ENCODE measurements around the gene ADD1.
"Not testable (repeated sequence)": the region's sequence is repeated elsewhere in the genome, so short reads cannot be mapped to it uniquely, and the experiment has no call there.

Gene ADD1

DNA sequence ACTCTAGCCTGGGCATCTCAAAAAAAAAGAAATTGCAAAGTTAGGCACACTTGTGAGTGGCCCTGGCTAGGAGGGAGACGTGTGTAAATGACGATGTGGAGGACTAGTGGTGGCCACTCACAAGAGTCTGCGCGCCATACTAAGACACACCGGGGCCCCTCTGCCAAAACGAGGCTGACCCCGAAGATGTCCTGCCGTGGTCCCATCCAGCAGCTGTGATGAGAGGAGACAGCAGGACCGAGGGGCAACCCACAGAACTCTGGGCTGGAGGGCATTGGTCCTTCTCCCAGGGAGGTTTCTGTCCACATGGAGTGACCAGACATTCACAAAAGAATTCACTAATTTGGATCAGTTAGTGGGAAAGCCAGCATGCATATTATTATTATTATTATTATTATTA is 72.1 kb downstream of the ADD1 start:
- DNase-seq (ENCODE audit: low read depth in 2 of 2, low spot score in 1 of 2): no peak

DNA sequence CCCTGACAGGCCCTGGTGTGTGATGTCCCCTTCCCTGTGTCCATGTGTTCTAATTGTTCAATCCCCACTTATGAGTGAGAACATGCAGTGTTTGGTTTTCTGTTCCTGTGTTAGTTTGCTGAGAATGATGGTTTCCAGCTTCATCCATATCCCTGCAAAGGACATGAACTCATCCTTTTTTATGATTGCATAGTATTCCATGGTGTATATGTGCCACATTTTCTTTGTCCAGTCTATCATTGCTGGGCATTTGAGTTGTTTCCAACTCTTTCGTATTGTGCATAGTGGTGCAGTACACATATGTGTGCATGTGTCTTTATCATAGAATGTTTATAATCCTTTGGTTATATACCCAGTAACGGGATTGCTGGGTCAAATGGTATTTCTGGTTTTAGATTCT is 73.1 kb downstream of the ADD1 start:
- DNase-seq (ENCODE audit: low read depth in 2 of 2, low spot score in 1 of 2): not testable (repeated sequence)

DNA sequence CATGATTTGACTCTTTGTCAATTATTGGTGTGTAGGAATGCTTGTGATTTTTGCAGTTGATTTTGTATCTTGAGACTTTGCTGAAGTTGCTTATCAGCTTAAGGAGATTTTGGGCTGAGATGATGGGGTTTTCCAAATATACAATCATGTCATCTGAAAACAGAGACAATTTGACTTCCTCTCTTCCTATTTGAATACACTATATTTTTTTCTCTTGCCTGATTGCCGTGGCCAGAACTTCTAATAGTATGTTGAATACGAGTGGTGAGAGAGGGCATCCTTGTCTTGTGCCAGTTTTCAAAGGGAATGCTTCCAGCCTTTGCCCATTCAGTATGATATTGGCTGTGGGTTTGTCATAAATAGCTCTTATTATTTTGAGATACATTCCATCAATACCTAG is 74.7 kb downstream of the ADD1 start:
- not testable (repeated sequence) for DNase-seq (ENCODE audit: low read depth in 2 of 2, low spot score in 1 of 2)

DNA sequence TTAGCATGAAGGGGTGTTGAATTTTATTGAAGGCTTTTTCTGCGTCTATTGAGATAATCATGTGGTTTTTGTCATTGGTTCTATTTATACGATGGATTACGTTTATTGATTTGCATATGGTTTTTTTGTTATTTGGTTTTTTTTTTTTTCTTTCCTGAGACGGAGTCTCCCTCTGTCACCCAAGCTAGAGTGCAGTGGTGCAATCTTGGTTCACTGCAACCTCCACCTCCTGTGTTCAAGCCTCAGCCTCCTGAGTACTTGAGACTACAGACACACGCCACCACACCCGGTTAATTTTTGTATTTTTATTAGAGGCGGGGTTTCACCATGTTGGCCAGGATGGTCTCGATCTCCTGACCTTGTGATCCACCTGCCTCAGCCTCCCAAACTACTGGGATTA is 75.1 kb downstream of the ADD1 start:
- not testable (repeated sequence) for DNase-seq (ENCODE audit: low read depth in 2 of 2, low spot score in 1 of 2)

DNA sequence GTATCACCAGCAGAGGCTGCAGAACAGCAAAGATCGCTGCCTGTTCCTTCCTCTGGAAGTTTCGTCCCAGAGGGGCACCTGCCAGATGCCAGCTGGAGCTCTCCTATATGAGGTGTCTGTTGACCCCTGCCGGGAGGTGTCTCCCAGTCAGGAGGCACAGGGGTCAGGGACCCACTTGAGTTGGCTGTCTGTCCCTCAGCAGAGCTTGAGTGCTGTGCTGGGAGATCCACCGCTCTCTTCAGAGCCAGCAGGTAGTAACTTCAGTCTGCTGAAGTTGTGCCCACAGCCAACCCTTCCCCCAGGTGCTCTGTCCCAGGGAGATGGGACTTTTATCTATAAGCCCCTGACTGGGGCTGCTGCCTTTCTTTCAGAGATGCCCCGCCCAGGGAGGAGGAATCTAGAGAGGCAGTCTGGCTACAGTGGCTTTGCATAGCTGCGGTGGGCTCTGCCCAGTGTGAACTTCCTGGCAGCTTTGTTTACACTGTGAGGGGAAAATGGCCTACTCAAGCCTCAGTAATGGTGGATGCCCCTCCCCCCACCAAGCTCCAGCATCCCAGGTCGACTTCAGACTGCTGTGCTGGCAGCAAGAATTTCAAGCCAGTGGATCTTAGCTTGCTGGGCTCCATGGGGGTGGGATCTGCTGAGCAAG is 78.9 kb downstream of the ADD1 start:
- not testable (repeated sequence) for DNase-seq (ENCODE audit: low read depth in 2 of 2, low spot score in 1 of 2)

DNA sequence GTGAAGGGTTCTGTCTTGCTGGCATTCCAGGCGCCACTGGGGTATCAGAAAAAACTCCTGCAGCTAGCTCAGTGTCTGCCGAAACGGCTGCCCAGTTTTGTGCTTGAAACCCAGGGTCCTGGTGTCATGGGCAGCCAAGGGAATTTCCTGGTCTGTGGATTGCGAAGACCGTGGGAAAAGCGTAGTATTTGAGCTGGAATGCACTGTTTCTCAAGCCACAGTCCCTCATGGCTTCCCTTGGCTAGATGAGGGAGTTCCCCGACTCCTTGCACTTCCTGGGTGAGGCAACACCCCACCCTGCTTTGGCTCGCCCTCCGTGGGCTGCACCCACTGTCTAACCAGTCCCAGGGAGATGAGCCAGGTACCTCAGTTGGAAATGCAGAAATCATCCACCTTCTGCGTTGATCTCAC is 79.5 kb downstream of the ADD1 start:
- DNase-seq (ENCODE audit: low read depth in 2 of 2, low spot score in 1 of 2): no peak

DNA sequence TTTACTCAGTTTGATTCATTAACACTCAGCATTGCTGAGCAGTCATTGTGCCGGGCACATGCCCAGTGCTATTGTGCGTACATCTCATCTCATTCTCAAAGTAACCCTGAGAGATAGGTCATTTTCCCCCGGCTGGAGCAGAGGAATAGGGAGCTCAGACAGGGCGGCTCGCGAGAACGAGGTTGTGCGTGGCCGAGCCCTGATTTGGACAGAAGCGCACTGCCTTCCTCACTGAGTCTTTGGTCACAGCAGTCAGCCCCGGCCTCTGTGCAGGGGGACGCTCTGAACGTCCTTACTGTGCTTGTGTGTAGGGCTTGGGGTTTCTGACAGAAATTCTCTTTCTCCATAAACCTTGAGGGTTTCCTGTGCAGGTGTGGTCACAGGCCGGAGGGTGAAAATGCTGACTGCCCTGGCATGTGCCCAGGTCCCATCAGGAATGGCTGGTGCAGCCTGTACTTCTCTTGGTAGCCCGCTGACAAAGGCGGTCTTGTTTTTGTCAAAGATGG is 80.1 kb downstream of the ADD1 start:
- no peak for DNase-seq (ENCODE audit: low read depth in 2 of 2, low spot score in 1 of 2)

DNA sequence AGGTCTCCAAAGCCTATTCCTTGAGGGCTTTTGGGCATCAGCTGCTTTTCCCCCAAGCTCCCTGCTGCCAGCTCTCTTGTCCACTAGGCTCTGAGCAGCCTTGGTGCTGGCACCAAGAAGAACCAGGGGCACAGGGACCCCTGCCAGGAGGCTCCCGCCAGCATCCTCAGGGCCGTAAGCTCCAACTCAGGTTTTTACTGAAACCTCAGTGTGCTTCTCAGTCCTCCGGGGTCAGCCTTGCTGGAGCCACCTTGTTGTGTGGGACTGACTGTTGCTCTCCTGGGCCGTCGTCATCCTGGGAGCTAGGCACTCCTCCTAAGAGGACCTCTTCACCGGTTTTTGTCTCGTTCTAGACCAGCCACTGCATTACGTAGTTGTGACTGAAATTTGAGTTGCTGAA is 80.6 kb downstream of the ADD1 start:
- DNase-seq (ENCODE audit: low read depth in 2 of 2, low spot score in 1 of 2): no peak

DNA sequence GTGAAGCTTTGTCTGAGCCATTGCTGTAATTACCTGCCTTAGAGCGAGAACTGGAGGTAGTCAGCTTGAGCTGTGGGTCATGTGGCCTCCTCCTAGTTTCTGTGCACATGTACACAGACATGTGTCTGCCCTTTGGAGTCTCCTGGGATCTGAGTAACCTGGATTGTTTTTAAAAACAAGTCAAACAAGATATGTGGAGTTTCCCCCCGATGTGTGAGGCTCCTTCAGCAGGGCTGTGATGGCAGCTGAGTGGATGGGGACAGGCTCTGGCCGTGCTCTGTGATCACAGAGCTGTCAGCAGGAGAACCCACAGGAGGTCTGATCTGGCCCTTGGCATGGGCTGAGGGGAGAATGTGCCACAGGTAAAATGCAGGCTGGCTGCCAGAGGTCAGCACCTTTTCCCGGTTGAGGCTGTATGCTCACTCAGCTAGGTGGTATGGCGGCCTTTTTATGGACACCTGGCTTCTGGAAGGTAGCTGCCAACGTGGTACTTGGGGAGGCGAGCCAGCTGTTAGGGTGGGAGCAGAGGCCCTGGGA is 81.2 kb downstream of the ADD1 start:
- DNase-seq (ENCODE audit: low read depth in 2 of 2, low spot score in 1 of 2): no peak

DNA sequence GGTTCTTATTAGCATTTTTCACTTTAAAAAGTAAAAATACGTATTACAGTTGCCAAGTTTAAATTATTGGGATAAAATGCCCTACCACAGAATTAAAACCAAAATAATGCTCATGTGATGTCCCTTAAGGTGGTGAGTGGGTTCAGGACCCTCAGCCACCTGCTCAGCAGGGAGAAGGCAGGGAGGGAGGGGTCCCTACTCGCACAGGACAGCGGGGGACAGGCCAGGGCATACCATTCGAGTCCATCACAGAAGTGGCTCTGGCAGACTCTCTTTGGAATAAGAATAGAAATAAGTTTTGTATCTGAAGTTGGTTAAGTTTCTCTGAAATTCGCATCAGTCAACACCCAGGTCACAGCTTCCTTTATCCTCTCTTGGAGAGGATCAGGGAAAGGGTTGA is 81.9 kb downstream of the ADD1 start:
- DNase-seq (ENCODE audit: low read depth in 2 of 2, low spot score in 1 of 2): no peak

DNA sequence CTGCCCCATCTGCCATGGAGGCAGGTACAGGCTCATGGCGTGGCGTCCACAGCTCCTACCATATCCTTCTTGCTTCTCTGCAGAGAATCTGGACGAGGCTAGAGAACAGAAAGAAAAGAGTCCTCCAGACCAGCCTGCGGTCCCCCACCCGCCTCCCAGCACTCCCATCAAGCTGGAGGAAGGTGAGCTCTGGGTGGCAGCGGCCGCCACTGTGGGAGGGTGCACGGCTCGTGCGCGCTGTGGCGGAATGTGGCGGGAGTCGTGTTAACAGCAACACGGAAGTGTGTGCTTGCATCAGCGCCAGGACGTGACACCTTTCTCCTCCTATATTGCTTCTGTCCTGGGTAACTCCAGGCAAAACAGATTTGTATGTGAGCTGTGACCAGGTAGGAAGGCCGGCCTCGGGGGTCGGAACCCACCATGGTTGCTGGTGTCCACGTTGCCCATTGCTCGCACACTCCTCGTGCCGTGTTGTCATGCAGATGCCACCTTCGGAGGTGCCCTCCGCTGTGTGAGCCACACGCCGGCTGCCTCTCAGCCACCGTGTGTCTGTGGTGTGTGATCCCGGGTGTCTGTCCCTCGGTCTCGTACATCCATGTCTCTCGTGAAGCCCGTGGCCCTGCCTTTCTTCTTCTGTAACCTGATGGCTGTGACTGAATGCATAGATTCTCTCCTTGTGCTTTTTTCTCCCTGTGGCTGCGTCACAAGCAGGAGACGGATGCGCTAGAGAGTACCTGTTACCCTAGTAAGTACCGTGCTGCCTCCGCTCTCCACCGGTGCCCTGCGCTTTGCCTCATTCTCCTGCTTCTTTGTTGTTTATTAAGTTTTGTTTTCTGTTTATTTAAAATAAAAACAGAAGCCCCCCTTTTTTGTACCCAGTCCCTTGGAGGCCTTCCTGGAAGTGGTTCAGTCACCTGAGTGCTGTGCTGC is 82.6 kb downstream of the ADD1 start:
- no peak for DNase-seq (ENCODE audit: low read depth in 2 of 2, low spot score in 1 of 2)

DNA sequence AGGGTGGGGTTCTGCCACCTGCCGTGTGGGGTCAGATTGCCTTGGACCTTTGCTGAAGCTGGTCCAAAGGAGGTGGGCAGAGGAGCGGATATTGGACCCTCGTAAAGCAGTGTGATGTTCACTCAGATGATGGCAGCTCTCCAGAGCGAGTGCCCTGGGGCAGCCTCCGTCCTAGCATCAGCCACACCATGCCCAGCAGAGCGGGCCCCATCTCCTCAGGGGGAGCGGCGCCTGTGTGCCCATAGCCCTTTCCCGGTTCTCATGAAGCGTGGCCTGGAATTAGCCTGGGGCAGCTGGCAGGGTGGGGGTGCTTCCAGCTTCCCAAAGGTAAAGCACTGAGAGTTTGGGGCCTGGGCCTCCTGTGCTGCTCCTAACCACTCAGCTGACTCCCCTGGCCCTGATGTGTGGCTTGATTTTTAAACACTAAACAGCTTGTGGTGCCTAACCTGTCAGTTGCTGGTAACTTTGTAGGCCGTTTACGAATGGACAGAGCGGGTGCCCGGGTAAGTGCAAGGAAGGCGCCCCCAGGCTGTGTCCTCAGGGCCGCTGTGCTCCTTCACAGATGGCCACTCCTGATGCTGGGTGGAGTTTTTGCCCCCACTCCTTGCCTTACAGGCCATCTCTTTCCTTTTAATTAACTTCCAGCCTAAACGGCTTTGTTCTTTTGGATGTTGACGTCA is 83.5 kb downstream of the ADD1 start:
- no peak for DNase-seq (ENCODE audit: low read depth in 2 of 2, low spot score in 1 of 2)

DNA sequence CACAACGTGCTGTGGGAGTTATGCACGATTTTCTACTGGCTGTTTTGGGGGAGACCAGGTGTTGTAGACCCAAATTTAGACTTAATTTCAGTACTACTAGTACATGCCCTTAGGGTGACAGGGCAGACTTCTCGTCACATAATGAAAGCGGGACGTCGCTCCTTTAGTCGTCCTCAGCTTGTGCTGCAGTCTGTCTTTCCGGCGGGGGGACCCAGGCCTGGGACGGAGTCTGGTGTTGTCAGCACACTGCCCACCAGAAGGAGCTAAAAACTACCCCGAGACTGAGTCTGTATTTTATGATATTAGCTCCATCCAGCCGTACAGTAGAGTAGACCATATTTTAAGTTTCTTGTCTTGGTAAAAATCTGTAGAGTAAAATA is 84.0 kb downstream of the ADD1 start:
- no peak for DNase-seq (ENCODE audit: low read depth in 2 of 2, low spot score in 1 of 2)

DNA sequence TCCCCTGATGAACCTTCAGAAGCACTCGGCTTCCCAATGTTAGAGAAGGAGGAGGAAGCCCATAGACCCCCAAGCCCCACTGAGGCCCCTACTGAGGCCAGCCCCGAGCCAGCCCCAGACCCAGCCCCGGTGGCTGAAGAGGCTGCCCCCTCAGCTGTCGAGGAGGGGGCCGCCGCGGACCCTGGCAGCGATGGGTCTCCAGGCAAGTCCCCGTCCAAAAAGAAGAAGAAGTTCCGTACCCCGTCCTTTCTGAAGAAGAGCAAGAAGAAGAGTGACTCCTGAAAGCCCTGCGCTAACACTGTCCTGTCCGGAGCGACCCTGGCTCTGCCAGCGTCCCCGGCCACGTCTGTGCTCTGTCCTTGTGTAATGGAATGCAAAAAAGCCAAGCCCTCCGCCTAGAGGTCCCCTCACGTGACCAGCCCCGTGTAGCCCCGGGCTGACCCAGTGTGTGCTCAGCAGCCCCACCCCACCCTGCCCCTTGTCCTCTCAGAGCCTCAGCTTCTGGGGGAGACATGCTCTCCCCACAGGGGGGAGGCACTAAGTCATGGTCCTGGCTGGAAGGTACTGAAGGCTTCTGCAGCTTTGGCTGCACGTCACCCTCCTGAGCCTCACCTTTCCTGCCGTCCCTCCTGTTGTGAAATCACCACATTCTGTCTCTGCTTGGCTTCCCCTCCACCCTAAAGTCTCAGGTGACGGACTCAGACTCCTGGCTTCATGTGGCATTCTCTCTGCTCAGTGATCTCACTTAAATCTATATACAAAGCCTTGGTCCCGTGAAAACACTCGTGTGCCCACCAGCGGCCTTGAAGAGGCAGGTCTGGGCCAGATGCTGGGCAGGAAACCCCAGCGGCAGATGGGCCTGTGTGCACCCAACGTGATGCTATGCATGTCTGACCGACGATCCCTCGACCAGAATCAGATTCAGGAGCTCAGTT is 84.9 kb downstream of the ADD1 start:
- no peak for DNase-seq (ENCODE audit: low read depth in 2 of 2, low spot score in 1 of 2)

DNA sequence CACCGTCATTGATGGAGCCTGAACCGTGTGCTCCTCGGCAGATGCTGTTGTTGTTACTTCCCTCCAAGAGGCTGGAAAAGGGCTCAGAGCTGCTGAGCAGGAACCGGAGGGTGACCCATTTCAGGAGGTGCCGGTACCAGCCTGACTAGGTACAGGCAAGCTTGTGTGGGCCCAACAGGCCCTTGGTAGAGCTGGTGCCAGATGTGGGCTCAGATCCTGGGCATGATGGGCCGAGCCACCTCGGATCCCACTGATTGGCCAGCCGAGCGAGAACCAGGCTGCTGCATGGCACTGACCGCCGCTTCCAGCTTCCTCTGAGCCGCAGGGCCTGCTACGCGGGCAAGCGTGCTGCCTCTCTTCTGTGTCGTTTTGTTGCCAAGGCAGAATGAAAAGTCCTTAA is 85.8 kb downstream of the ADD1 start:
- no peak for DNase-seq (ENCODE audit: low read depth in 2 of 2, low spot score in 1 of 2)

DNA sequence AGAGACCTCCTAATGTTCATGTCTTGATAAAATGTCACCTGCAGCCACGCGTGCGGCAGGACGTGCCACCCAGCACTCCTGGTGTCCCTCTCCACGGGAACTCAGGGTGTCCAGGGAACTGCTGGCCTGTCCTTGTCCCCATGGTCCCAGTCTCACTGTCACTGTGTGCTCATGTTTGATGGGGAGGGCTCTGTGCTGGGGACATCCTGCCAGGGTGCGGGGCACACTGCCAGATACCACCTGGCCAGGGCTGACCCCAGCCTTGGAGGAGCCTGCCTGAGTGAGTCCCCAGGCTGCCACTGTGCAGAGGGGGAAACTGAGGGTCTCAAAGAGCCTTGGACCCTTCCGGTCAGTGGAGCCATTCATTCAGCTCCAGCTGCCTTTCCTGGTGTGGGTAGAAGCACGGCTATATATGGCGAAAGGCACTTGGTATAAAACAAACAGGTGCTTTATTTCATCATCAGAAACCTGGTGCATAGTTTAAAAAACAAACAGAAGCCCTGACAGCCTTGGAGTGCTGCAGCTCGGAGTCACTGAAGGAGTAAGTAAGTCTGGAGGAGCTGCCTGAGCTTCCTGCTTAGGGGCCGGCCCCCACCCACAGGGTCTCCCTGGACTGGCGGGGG is 86.6 kb downstream of the ADD1 start:
- DNase-seq (ENCODE audit: low read depth in 2 of 2, low spot score in 1 of 2): no peak

DNA sequence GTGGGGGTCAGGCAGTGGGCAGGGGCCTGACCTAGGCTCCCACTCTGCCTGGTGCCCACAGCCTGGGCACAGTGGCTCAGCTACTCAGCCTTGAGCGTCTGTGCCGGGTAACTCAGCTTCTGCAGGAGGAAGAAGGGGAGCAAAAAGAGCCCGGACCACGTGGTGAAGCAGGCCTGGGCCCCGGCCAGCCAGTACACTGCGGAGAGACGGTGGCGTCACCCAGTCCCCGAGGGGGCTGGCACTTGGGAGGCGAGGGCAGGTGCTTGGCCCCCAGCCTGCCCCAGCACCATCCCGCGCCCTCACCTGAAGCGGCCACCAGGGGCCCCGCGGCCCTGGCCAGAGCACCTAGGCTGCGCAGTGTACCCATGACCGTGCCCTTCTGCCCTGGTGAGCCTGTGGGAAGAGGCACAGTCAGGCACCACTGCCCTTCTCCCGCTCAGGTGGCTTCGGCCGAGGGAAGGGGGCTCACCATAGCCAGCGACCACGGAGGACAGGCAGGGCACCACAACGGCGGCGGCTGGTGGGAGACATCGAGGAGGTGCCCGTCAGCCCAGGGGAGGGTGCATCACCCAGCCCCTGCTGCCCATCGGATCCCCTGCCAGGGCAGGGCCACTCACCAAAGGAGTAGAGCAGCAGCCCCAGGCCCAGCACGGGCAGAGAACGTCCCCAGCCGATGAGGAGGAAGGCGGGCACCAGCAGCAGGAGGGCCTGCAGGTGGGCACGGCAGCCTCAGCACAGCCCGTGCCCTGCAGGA is 87.3 kb downstream of the ADD1 start:
- DNase-seq (ENCODE audit: low read depth in 2 of 2, low spot score in 1 of 2): no peak

DNA sequence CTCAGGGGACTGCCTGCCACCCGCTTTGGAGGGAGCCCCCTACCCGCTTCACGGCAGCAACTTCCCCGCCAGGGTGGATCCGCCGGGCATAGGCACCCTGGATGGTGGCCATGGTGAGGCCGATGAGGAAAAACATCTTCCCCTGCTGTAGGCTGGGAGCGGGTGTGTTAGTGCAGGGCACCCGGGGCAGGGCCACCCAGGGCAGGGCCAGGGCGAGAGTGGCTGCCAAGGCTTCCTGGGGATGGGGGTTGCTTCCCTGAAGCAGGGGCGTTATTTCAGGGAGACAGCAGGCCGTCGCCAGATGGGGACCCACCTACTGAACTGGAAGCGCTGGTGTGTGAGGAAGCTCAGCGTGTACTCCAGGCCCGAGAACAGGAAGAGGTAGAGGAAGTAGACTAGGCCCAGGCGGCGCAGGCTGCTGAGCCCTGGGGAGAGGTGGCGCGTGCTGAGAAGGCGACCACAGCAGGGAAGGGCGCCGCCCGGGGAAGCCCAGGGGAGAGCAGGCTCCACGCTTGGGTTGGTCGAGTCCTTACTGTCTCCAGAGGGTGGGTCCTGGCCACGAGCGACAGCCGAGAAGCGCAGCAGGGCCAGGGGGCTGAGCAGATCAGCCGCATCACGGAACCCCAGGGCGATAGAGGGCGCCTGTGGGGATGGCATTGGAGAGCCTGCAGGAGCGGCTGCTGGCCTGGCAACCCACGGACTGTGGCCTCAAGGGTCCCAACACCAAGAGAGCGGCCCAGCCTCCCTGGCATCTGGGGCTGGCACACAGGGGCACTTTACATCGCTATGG is 88.1 kb downstream of the ADD1 start:
- no peak for DNase-seq (ENCODE audit: low read depth in 2 of 2, low spot score in 1 of 2)
